Body of pancreas (tissue), 4 donors: ENCODE results near the gene TMEM106C. TPM values are rescaled to one million over a fixed set of nuclear protein-coding genes. Genes with fewer than 3 reads are reported as not detected.

Experiments
- ATAC-seq: fragments of 150-250 bp; one replicate; pipeline ENCODE4 v1.9.1; 2016
- DNase-seq, 4 donors: peaks; one replicate each; pipeline ENCODE4 v3.0.0-alpha.2; 2019
- H3K27ac ChIP-seq, 4 donors: fragments of 200-600 bp; sonication (generic); 1 replicate in 3 of 4; 2 replicates in 1 of 4; pipeline versions ENCODE4 v1.5.1 to v1.6.1; 2016 to 2019; ENCODE audit warnings: mild to moderate bottlenecking in 1 of 4, mixed read lengths in 1 of 4, moderate library complexity in 1 of 4
- H3K27me3 ChIP-seq, 2 donors: fragments of 200-600 bp; sonication (generic); one replicate each; pipeline ENCODE4 v1.6.0; 2016; ENCODE audit warnings: mild to moderate bottlenecking in 1 of 2
- H3K36me3 ChIP-seq, 2 donors: fragments of 200-600 bp; sonication (generic); replicated peaks in 1 of 2; 2 replicates each; pipeline ENCODE4 v1.5.1; 2016; ENCODE audit warnings: low read depth in 2 of 2; ENCODE audit not compliant: insufficient read depth in 1 of 2
- H3K4me1 ChIP-seq: fragments of 200-600 bp; sonication (generic); one replicate; pipeline ENCODE4 v1.6.0; 2016
- H3K4me3 ChIP-seq, 2 donors: fragments of 200-600 bp; sonication (generic); 1 replicate in 1 of 2; 2 replicates in 1 of 2; pipeline ENCODE4 v1.5.1; 2016 to 2019
- H3K9me3 ChIP-seq, 3 donors: fragments of 200-600 bp; sonication (generic); 1 replicate in 2 of 3; 2 replicates in 1 of 3; pipeline ENCODE4 v1.5.1; 2016
- CTCF ChIP-seq, 7 experiments: fragments of 450-650 bp in 4 of 7; fragments of 200-600 bp in 3 of 7; sonication (generic) in 3 of 7; IDR thresholded peaks; one replicate each; pipeline ENCODE4 v1.5.1; 2016 to 2019; ENCODE audit warnings: antibody characterized with exemption in 7 of 7
- POLR2A ChIP-seq, 3 donors: fragments of 450-650 bp; IDR thresholded peaks; one replicate each; pipeline ENCODE4 v1.6.1; 2016; ENCODE audit warnings: antibody characterized with exemption in 3 of 3, mild to moderate bottlenecking in 2 of 3
- WGBS, 2 donors: methylation state at CpG; one replicate each; pipeline ENCODE4 v1.1.5; 2017; 5-methylcytosine and 5-hydroxymethylcytosine counted together
- intact Hi-C: fragments of 100-400 bp; cut with DNase I; formaldehyde crosslinking; loops from one replicate; pipeline ENCODE4 v1.15.1; 2023
- total RNA-seq, 2 donors: library from RNA; depleted of rRNA; stranded (reverse); fragments of >200 nt; gene quantifications; one replicate each; pipeline ENCODE4 v1.1.0, GENCODE V29; 2016

TMEM106C gene
- total RNA-seq, 2 donors from 2014 or later = 38.2 to 47.0 TPM

GRCh38 chr12:47980779-47981495 lies 17.5 kb downstream of the TMEM106C start:
- no peaks in the 10 kb centered on the region for H3K4me1 ChIP-seq
- no peaks in the 10 kb centered on the region for H3K9me3 ChIP-seq
- H3K4me3 ChIP-seq = no peak overlapping the region
- no peak overlapping the region for H3K27ac ChIP-seq
- H3K27me3 ChIP-seq = no peaks in the 10 kb centered on the region
- ATAC-seq = no peak
- TF ChIP-seq POLR2A (IDR thresholded peaks at IDR 0.05) (no peak), CTCF (IDR thresholded peaks at IDR 0.05) (no peak)
- H3K36me3 ChIP-seq = no peaks in the 10 kb centered on the region
- intact Hi-C loops = no loop called here
- DNase-seq = no peak
- WGBS, 2 donors = 57 to 74% methylated on average over 14 to 17 of the region's 17 CpGs

GRCh38 chr12:47981496-47982260 lies 18.3 kb downstream of the TMEM106C start:
- DNase-seq = no peak
- ATAC-seq = no peak
- intact Hi-C loops = no loop called here

GRCh38 chr12:47982311-47982710 lies 18.9 kb downstream of the TMEM106C start:
- no peak overlapping the region for H3K4me3 ChIP-seq
- no peaks in the 10 kb centered on the region for H3K9me3 ChIP-seq
- H3K27me3 ChIP-seq = no peaks in the 10 kb centered on the region
- H3K27ac ChIP-seq = no peak overlapping the region
- TF ChIP-seq CTCF (IDR thresholded peaks at IDR 0.05) = no peak
- intact Hi-C loops = no loop called here
- no peak for ATAC-seq
- no peak for DNase-seq
- H3K36me3 ChIP-seq = no peaks in the 10 kb centered on the region
- no peaks in the 10 kb centered on the region for H3K4me1 ChIP-seq
- WGBS, 2 donors = 78 to 80% methylated on average over 2 to 5 of the region's 5 CpGs

More at GRCh38 chr12:47981496-47982260, 18.3 kb downstream of the TMEM106C start:
- H3K4me3 ChIP-seq = no peak overlapping the region
- no peaks in the 10 kb centered on the region for H3K36me3 ChIP-seq
- WGBS, 2 donors = 48 to 67% methylated on average over 15 to 20 of the region's 20 CpGs
- H3K9me3 ChIP-seq = no peaks in the 10 kb centered on the region
- TF ChIP-seq CTCF (IDR thresholded peaks at IDR 0.05) (no peak), POLR2A (IDR thresholded peaks at IDR 0.05) (no peak)
- H3K27ac ChIP-seq = no peak overlapping the region
- no peaks in the 10 kb centered on the region for H3K4me1 ChIP-seq
- no peaks in the 10 kb centered on the region for H3K27me3 ChIP-seq

- DNase-seq = no peak
- Histone ChIP-seq H3K27ac (no peak overlapping the region), H3K27me3 (no peaks in the 10 kb centered on the region), H3K4me3 (no peak overlapping the region), H3K36me3 (no peaks in the 10 kb centered on the region), H3K9me3 (no peaks in the 10 kb centered on the region), H3K4me1 (no peaks in the 10 kb centered on the region)
- no peak for ATAC-seq
- 81 to 83% methylated on average over 11 of the region's 11 CpGs for WGBS, 2 donors
- intact Hi-C loops = no loop called here
- TF ChIP-seq CTCF (IDR thresholded peaks at IDR 0.05) (no peak), POLR2A (IDR thresholded peaks at IDR 0.05) (no peak)
Observed at GRCh38 chr12:47982770-47983169, 19.4 kb downstream of the TMEM106C start.
